ENCODE measurements around the gene MYL7.

- TF ChIP-seq CTCF (conservative IDR thresholded peaks at IDR 0.05 in 1 of 2, IDR thresholded peaks at IDR 0.05 in 1 of 2; ENCODE audit: low read depth in 1 of 2, low read length in 2 of 2) (no peak), EZH2 (IDR thresholded peaks at IDR 0.05; ENCODE audit: low read length, missing control alignments) (no peak)
These were observed 48.3 kb upstream of the MYL7 start, which contains the start of gene GCK for GRCh38 chr7:44189286-44189992.

Measured in fibroblast of lung (primary cell).